CD4-positive, CD25-positive, alpha-beta regulatory T cell (primary cell): ENCODE measurements around the gene STXBP4. TPM values are rescaled to one million over a fixed set of nuclear protein-coding genes. Genes with fewer than 3 reads are reported as not detected.

Source experiments
- polyA plus RNA-seq, 4 donors: library from polyadenylated mRNA; unstranded; fragments of 300-500 nt; fragmentation: Illumina TruSeq; gene quantifications; one replicate each; pipeline ENCODE4 v1.2.3, GENCODE V29; 2021
- total RNA-seq: library from RNA; stranded (reverse); gene quantifications from one replicate; pipeline ENCODE4 v1.2.3, GENCODE V29; 2022

Gene STXBP4
- total and polyA plus RNA-seq, 5 donors from 2014 or later = 2.4 to 7.6 (median 2.7) TPM

Other genes with a start within 250 kb of the STXBP4 start
- gene TOM1L1, start 67.9 kb upstream of the STXBP4 start, total RNA-seq = not detected
- not detected for gene TOM1L1, start 67.9 kb upstream of the STXBP4 start, polyA plus RNA-seq
- gene COX11, start 111 bp upstream of the STXBP4 start, total RNA-seq = 36.6 TPM
- gene COX11, start 111 bp upstream of the STXBP4 start, polyA plus RNA-seq = 10 to 100 TPM; 59.7 to 66.2 (median 63.3) TPM